Mononuclear cell (primary cell): ENCODE measurements around the gene CDH2. TPM values are rescaled to one million over a fixed set of nuclear protein-coding genes. Genes with fewer than 3 reads are reported as not detected.

ENCODE experiments used
- H3K27me3 ChIP-seq: 2 replicates; pipeline ENCODE4 v1.6.0; 2011; ENCODE audit warnings: low read length, control low read depth; ENCODE audit not compliant: insufficient read depth
- H3K4me1 ChIP-seq: 2 replicates; pipeline ENCODE4 v1.5.1; 2011; ENCODE audit warnings: mild to moderate bottlenecking, low read length, control low read depth; ENCODE audit not compliant: insufficient read depth
- H3K4me3 ChIP-seq: 2 replicates; pipeline ENCODE4 v1.5.1; 2011; ENCODE audit warnings: mild to moderate bottlenecking, low read length, moderate library complexity
- H3K9me3 ChIP-seq: 2 replicates; pipeline ENCODE4 v1.5.1; 2011; ENCODE audit warnings: low read depth, mild to moderate bottlenecking, control low read depth, low read length
- total RNA-seq: library from RNA; depleted of rRNA; stranded (reverse); fragments of >200 nt; gene quantifications from one replicate; pipeline ENCODE4 v1.2.3, GENCODE V29; 2012

The CDH2 gene
- total RNA-seq, 1 donor: not detected

GRCh38 chr18:28036488-28036887, 140.4 kb downstream of the CDH2 start:
- H3K9me3 ChIP-seq: no peaks in the 10 kb centered on the region
- H3K27me3 ChIP-seq: no peaks in the 10 kb centered on the region
- H3K4me1 ChIP-seq: peaks cover 4% of the 10 kb centered on the region
- no peak overlapping the region for H3K4me3 ChIP-seq

GRCh38 chr18:28034567-28034966, 142.4 kb downstream of the CDH2 start:
- Histone ChIP-seq H3K4me1 (peaks cover 4% of the 10 kb centered on the region), H3K27me3 (no peaks in the 10 kb centered on the region)

GRCh38 chr18:28032177-28032576, 144.8 kb downstream of the CDH2 start:
- Histone ChIP-seq H3K9me3 (no peaks in the 10 kb centered on the region), H3K4me1 (no peaks in the 10 kb centered on the region), H3K27me3 (no peaks in the 10 kb centered on the region), H3K4me3 (no peak overlapping the region)

More at GRCh38 chr18:28034567-28034966, 142.4 kb downstream of the CDH2 start:
- no peak overlapping the region for H3K4me3 ChIP-seq
- no peaks in the 10 kb centered on the region for H3K9me3 ChIP-seq

GRCh38 chr18:28030458-28030857, 146.5 kb downstream of the CDH2 start:
- no peaks in the 10 kb centered on the region for H3K27me3 ChIP-seq
- H3K4me1 ChIP-seq: no peaks in the 10 kb centered on the region
- H3K9me3 ChIP-seq: no peaks in the 10 kb centered on the region
- H3K4me3 ChIP-seq: no peak overlapping the region

GRCh38 chr18:28027755-28028154, 149.2 kb downstream of the CDH2 start:
- no peaks in the 10 kb centered on the region for H3K4me1 ChIP-seq
- H3K9me3 ChIP-seq: no peaks in the 10 kb centered on the region
- no peaks in the 10 kb centered on the region for H3K27me3 ChIP-seq
- H3K4me3 ChIP-seq: no peak overlapping the region

GRCh38 chr18:28019425-28020108, 157.4 kb downstream of the CDH2 start:
- Histone ChIP-seq H3K9me3 (no peaks in the 10 kb centered on the region), H3K4me3 (no peak overlapping the region), H3K27me3 (no peaks in the 10 kb centered on the region), H3K4me1 (no peaks in the 10 kb centered on the region)

- H3K4me1 ChIP-seq: no peaks in the 10 kb centered on the region
- no peak overlapping the region for H3K4me3 ChIP-seq
- H3K27me3 ChIP-seq: no peaks in the 10 kb centered on the region
- no peaks in the 10 kb centered on the region for H3K9me3 ChIP-seq
These were observed 158.6 kb downstream of the CDH2 start for GRCh38 chr18:28018351-28018750.

GRCh38 chr18:28015671-28016070, 161.3 kb downstream of the CDH2 start:
- no peak overlapping the region for H3K4me3 ChIP-seq
- H3K4me1 ChIP-seq: no peaks in the 10 kb centered on the region
- no peaks in the 10 kb centered on the region for H3K27me3 ChIP-seq
- no peaks in the 10 kb centered on the region for H3K9me3 ChIP-seq

GRCh38 chr18:28013066-28013465, 163.9 kb downstream of the CDH2 start:
- Histone ChIP-seq H3K27me3 (no peaks in the 10 kb centered on the region), H3K4me3 (no peak overlapping the region), H3K9me3 (no peaks in the 10 kb centered on the region), H3K4me1 (no peaks in the 10 kb centered on the region)

- Histone ChIP-seq H3K27me3 (no peaks in the 10 kb centered on the region), H3K4me3 (no peak overlapping the region), H3K9me3 (no peaks in the 10 kb centered on the region), H3K4me1 (no peaks in the 10 kb centered on the region)
These were observed 164.6 kb downstream of the CDH2 start for GRCh38 chr18:28012336-28012735.

- H3K27me3 ChIP-seq: no peaks in the 10 kb centered on the region
- no peak overlapping the region for H3K4me3 ChIP-seq
- H3K9me3 ChIP-seq: no peaks in the 10 kb centered on the region
- no peaks in the 10 kb centered on the region for H3K4me1 ChIP-seq
These were observed 167.3 kb downstream of the CDH2 start for GRCh38 chr18:28009589-28009988.

GRCh38 chr18:28007841-28008240, 169.1 kb downstream of the CDH2 start:
- no peaks in the 10 kb centered on the region for H3K27me3 ChIP-seq
- H3K4me3 ChIP-seq: no peak overlapping the region
- H3K4me1 ChIP-seq: no peaks in the 10 kb centered on the region
- H3K9me3 ChIP-seq: no peaks in the 10 kb centered on the region

- Histone ChIP-seq H3K9me3 (no peaks in the 10 kb centered on the region), H3K4me3 (no peak overlapping the region), H3K4me1 (no peaks in the 10 kb centered on the region), H3K27me3 (no peaks in the 10 kb centered on the region)
These were observed 171.8 kb downstream of the CDH2 start for GRCh38 chr18:28005164-28005563.

- Histone ChIP-seq H3K4me1 (no peaks in the 10 kb centered on the region), H3K9me3 (no peaks in the 10 kb centered on the region), H3K4me3 (no peak overlapping the region), H3K27me3 (no peaks in the 10 kb centered on the region)
These were observed 172.3 kb downstream of the CDH2 start for GRCh38 chr18:28004606-28005005.

GRCh38 chr18:28003451-28003850, 173.5 kb downstream of the CDH2 start:
- H3K27me3 ChIP-seq: no peaks in the 10 kb centered on the region
- no peak overlapping the region for H3K4me3 ChIP-seq
- no peaks in the 10 kb centered on the region for H3K4me1 ChIP-seq
- no peaks in the 10 kb centered on the region for H3K9me3 ChIP-seq

GRCh38 chr18:28002841-28003240, 174.1 kb downstream of the CDH2 start:
- Histone ChIP-seq H3K9me3 (no peaks in the 10 kb centered on the region), H3K27me3 (no peaks in the 10 kb centered on the region), H3K4me1 (no peaks in the 10 kb centered on the region), H3K4me3 (no peak overlapping the region)
